PC-3 (cell line): ENCODE results near the gene ARRDC5. TPM values are rescaled to one million over a fixed set of nuclear protein-coding genes. Genes with fewer than 3 reads are reported as not detected.

Experiments
- ATAC-seq: fragments of 200-7000 bp; cut with Tn5 transposase; 2 replicates; pipeline ENCODE4 v1.9.1; 2020; ENCODE audit warnings: mild to moderate bottlenecking, moderate library complexity
- BruUV-seq: library from RNA; stranded (reverse); fragments of 400-500 nt; replicated peaks from 2 replicates; lab custom pipeline; 2021; lab: Mats Ljungman, UMichigan
- CTCF ChIA-PET: fragments of 300-600 bp; sonication (Branson Sonifier 250); formaldehyde crosslinking; loops from one replicate; lab custom pipeline; 2022; ENCODE audit warnings: antibody characterized with exemption; lab: Charles Lee
- POLR2A ChIA-PET: fragments of 300-600 bp; sonication (Branson Sonifier 250); formaldehyde crosslinking; loops from one replicate; lab custom pipeline; 2022; ENCODE audit warnings: antibody characterized with exemption; ENCODE audit not compliant: unreplicated experiment; lab: Charles Lee
- DNase-seq: peaks from one replicate; pipeline ENCODE4 v3.0.0-alpha.2; 2015
- H2AFZ ChIP-seq: fragments of 300-600 bp; sonication (generic); 2 replicates; pipeline ENCODE4 v1.6.0; 2016; ENCODE audit warnings: antibody characterized with exemption, low read length
- H3F3A ChIP-seq: fragments of 300-600 bp; sonication (generic); one replicate; pipeline ENCODE4 v1.6.0; 2017; ENCODE audit warnings: antibody characterized with exemption, low read length, control low read depth, mild to moderate bottlenecking; ENCODE audit not compliant: unreplicated experiment
- H3K27ac ChIP-seq: fragments of 300-600 bp; sonication (generic); 2 replicates; pipeline ENCODE4 v1.5.1; 2016; ENCODE audit warnings: mild to moderate bottlenecking, low read length
- H3K27me3 ChIP-seq: fragments of 300-600 bp; sonication (generic); 2 replicates; pipeline ENCODE4 v1.6.1; 2016; ENCODE audit warnings: low read length, mixed read lengths
- H3K36me3 ChIP-seq: fragments of 300-600 bp; sonication (generic); 2 replicates; pipeline ENCODE4 v1.6.1; 2016; ENCODE audit warnings: low read depth, mixed run types, low read length, mixed read lengths
- H3K4me1 ChIP-seq: fragments of 300-600 bp; sonication (generic); 2 replicates; pipeline ENCODE4 v1.5.1; 2016; ENCODE audit warnings: low read length; ENCODE audit not compliant: insufficient read depth
- H3K4me2 ChIP-seq: fragments of 300-600 bp; sonication (generic); 2 replicates; pipeline ENCODE4 v1.6.0; 2016; ENCODE audit warnings: low read length
- H3K4me3 ChIP-seq: fragments of 300-600 bp; sonication (generic); 2 replicates; pipeline ENCODE4 v1.5.1; 2016; ENCODE audit warnings: mild to moderate bottlenecking, low read length, mixed read lengths
- H3K79me2 ChIP-seq: fragments of 300-600 bp; sonication (generic); 2 replicates; pipeline ENCODE4 v1.6.1; 2017; ENCODE audit warnings: low read length, mixed read lengths
- H3K9ac ChIP-seq: fragments of 300-600 bp; sonication (generic); 2 replicates; pipeline ENCODE4 v1.6.0; 2016; ENCODE audit warnings: mild to moderate bottlenecking, low read length
- H3K9me2 ChIP-seq: fragments of 300-600 bp; sonication (generic); replicated peaks from 2 replicates; pipeline ENCODE4 v1.6.1; 2016; ENCODE audit warnings: mixed run types, low read length, mixed read lengths
- H3K9me3 ChIP-seq: fragments of 300-600 bp; sonication (generic); 2 replicates; pipeline ENCODE4 v1.6.1; 2016; ENCODE audit warnings: low read length, mixed read lengths
- H4K20me1 ChIP-seq: fragments of 300-600 bp; sonication (generic); 2 replicates; pipeline ENCODE4 v1.6.1; 2016; ENCODE audit warnings: low read length, mixed read lengths
- EZH2 ChIP-seq: fragments of 300-600 bp; sonication (generic); IDR thresholded peaks from one replicate; pipeline ENCODE4 v1.6.1; 2017; ENCODE audit warnings: antibody characterized with exemption, mild to moderate bottlenecking, low read length; ENCODE audit not compliant: unreplicated experiment
- EZH2phosphoT487 ChIP-seq: fragments of 300-600 bp; sonication (generic); IDR thresholded peaks from 2 replicates; pipeline ENCODE4 v1.6.1; 2018; ENCODE audit warnings: mild to moderate bottlenecking, antibody characterized with exemption, low read length, borderline replicate concordance
- intact Hi-C: fragments of 100-400 bp; cut with micrococcal nuclease; formaldehyde crosslinking; loops from 2 replicates; pipeline ENCODE4 v1.9.0; 2023
- total RNA-seq: library from RNA; depleted of rRNA; stranded (reverse); fragments of >200 nt; gene quantifications from 2 replicates; pipeline ENCODE4 v1.2.3, GENCODE V29; 2014
- TF ChIP-seq, protein P1 (sequence below): fragments of 300-600 bp; sonication (generic); conservative IDR thresholded peaks from 2 replicates; pipeline ENCODE4 v1.5.1; 2017; ENCODE audit warnings: antibody characterized with exemption, low read depth, mild to moderate bottlenecking, low read length

ARRDC5 gene
- total RNA-seq, 1 experiment from 2014 or later = not detected

DNA sequence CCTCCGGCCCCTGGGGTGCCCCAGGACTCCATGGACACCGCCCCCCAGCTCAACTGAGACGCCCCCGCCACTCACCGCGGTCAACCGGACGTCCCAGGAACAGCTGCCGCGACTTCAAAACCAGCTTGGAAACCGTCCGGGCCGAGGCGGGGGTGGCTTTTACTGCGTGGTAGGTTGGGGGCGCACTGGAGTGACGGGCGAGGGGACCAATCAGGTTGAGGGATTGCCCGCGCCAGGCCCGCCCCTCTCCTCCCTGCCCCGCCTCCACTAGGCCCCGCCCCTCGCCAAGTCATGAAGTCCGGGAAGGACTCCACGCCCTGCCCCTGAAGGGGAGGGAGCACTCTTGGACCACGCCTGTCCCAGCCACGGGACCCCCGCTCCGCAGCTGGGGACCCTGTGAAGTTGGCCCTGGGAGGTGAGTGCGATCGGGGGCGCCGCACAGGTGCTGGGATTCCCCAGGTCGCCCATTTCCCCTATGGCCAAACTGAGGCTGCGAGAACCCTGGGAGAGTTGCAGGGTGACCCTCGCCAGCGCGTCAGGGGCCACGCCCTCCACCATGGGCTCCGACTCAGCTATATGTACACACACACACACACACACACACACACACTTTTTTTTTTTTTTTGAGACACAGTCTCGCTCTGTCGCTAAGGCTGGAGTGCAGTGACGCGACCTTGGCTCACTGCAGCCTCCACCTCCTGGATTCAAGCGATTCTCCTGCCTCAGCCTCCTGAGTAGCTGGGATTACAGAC is 35.0 kb downstream of the ARRDC5 start, which contains the start of gene PLIN3:
Gene PLIN3 (minus strand): TSS at position 134 of the 752 bp plus-strand sequence. CDS start 6,273 bp downstream, outside the sequence.
- Histone ChIP-seq H4K20me1 (no peaks in the 10 kb centered on the region), H3K27me3 (no peaks in the 10 kb centered on the region), H3K36me3 (no peaks in the 10 kb centered on the region), H3K9me2 (no peaks in the 10 kb centered on the region), H3K27ac (peak within 1 kb of the TSS; percentile 84), H3K4me1 (peaks cover 22% of the 10 kb centered on the region), H2AFZ (peak within 1 kb of the TSS; percentile 95), H3K9me3 (no peaks in the 10 kb centered on the region), H3K4me3 (peak within 1 kb of the TSS; percentile 80), H3K9ac (peak within 1 kb of the TSS; percentile 80), H3F3A (peaks cover 5% of the 10 kb centered on the region), H3K4me2 (peak within 1 kb of the TSS; percentile 85), H3K79me2 (peaks cover 37% of the 10 kb centered on the region)
- TF ChIP-seq, protein P1, sequence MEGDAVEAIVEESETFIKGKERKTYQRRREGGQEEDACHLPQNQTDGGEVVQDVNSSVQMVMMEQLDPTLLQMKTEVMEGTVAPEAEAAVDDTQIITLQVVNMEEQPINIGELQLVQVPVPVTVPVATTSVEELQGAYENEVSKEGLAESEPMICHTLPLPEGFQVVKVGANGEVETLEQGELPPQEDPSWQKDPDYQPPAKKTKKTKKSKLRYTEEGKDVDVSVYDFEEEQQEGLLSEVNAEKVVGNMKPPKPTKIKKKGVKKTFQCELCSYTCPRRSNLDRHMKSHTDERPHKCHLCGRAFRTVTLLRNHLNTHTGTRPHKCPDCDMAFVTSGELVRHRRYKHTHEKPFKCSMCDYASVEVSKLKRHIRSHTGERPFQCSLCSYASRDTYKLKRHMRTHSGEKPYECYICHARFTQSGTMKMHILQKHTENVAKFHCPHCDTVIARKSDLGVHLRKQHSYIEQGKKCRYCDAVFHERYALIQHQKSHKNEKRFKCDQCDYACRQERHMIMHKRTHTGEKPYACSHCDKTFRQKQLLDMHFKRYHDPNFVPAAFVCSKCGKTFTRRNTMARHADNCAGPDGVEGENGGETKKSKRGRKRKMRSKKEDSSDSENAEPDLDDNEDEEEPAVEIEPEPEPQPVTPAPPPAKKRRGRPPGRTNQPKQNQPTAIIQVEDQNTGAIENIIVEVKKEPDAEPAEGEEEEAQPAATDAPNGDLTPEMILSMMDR = no peak
- no peak for TF ChIP-seq EZH2
- TF ChIP-seq EZH2phosphoT487 = no peak
- no TSS peak for BruUV-seq
- ATAC-seq (peak; percentile 74), DNase-seq (peak; percentile 95)
- intact Hi-C loops = loop anchor here (1.0 kb wide), 1 partner anchor 55 kb away; no protein-coding TSS in a partner anchor
- POLR2A ChIA-PET = interaction anchor here (0.6 to 0.9 kb wide), 2 partner anchors 44 to 102 kb away, joined by 3 to 4 read pairs; no protein-coding TSS in a partner anchor
- CTCF ChIA-PET = interaction anchor here (0.6 to 1.3 kb wide), 4 partner anchors 43 to 880 kb away, joined by 5 to 12 read pairs (median 9); no protein-coding TSS in a partner anchor

DNA sequence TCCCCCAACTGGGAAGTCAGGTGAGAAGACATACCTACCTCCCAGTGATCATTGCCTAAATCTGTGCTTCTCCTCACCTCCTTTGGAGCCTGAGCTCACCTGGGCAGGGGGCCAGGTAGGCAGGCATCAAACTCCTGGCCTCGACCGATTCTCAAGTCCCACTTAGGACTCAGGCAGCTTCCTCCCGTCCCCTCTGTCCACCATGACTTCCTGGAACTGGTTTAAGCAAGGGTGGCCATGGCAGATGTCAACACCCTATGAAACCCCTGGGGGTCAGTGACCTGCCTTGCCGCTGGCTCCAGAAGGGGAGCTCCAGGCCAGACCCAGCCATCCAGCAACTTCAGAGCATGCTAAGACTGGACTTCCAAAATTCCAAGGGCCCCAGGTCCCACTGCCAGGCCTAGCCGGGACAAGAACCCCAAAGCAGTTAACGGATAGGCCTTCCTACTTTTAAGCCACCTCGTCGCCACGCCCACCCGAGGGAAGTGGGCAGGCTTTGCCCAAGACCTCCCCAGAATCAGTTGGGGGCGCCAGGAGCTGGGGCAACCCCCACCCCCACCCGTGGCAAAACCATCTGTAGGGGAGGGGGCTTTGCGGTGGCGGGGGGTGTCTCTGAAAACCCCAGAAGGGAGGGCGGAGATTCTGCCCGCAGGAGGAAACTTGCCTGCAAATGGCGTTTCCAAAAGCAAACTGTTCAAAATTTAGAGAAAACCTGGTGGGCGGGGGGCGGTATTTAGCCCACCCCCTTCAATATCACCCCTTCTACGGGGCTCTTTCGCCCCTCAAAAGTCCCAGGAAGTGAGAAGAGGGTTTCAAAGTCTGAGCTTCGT is 35.9 kb downstream of the ARRDC5 start:
- Histone ChIP-seq H3K4me1 (peaks cover 22% of the 10 kb centered on the region), H3K4me2 (peak overlapping the region; percentile 85), H3K9me3 (no peaks in the 10 kb centered on the region), H3K27me3 (no peaks in the 10 kb centered on the region), H3K79me2 (peaks cover 37% of the 10 kb centered on the region), H3K36me3 (no peaks in the 10 kb centered on the region), H3F3A (peaks cover 5% of the 10 kb centered on the region), H2AFZ (peak overlapping the region; percentile 95), H3K27ac (peak overlapping the region; percentile 22), H3K9ac (peak overlapping the region; percentile 80), H4K20me1 (no peaks in the 10 kb centered on the region), H3K4me3 (peak overlapping the region; percentile 80), H3K9me2 (no peaks in the 10 kb centered on the region)
- TSS peak; percentile 69 for BruUV-seq
- ATAC-seq (no peak), DNase-seq (peak; percentile 42)
- POLR2A ChIA-PET = interaction anchor here (0.6 to 0.9 kb wide), 2 partner anchors 45 to 103 kb away, joined by 3 to 4 read pairs; no protein-coding TSS in a partner anchor
- CTCF ChIA-PET = interaction anchor here (0.6 to 1.3 kb wide), 5 partner anchors 44 to 879 kb away, joined by 3 to 12 read pairs (median 6); no protein-coding TSS in a partner anchor
- intact Hi-C loops = loop anchor here (1.0 kb wide), 1 partner anchor 55 kb away; no protein-coding TSS in a partner anchor
- TF ChIP-seq EZH2 (no peak), EZH2phosphoT487 (no peak)
- TF ChIP-seq, protein P1 = no peak
